GM21390 (cell line): ENCODE data around the gene IRS2.

Source experiments
- ATAC-seq: cut with Tn5 transposase; IDR thresholded peaks from one replicate; pipeline ENCODE4 v1.9.1; 2021; ENCODE audit not compliant: unreplicated experiment

IRS2 gene

DNA sequence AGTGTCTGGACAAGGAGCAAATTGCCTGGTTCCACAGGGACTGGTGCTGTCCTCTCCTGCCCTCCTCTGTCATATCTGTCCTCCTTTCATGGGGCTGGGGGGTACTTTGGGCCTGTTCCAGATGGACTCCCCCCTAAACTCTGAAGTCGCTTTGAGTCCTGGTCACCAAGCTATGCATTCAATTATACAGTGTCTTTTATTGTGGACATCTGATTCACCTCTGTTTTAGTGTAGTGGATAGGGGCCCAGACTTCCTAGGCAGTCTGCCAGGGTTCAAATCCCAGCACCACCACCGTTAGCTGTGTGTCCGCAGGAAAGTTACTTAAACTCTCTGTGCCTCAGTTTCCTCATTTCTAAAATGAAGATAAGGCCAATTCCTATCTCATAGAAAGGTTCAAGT is 21.0 kb upstream of the IRS2 start:
- ATAC-seq: no peak

DNA sequence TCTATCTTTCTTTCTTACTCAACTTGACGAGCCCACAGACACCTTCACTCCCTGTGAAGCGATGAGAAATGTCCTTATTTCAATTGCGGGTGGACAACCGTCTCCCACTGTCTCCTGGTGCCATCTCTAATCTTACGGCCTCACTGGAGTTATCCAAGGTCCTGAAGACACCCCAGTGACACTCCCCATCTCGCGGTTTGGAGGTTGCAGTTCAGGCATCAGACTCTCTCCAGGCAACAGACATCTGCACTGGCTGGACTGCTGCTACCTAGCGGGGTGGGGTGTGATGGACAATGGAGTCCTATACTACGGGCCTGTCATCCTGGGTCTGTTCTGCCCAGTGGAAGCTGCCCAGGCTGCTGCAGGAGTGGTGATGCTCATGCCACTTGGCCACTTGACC is 18.3 kb upstream of the IRS2 start:
- ATAC-seq: no peak

DNA sequence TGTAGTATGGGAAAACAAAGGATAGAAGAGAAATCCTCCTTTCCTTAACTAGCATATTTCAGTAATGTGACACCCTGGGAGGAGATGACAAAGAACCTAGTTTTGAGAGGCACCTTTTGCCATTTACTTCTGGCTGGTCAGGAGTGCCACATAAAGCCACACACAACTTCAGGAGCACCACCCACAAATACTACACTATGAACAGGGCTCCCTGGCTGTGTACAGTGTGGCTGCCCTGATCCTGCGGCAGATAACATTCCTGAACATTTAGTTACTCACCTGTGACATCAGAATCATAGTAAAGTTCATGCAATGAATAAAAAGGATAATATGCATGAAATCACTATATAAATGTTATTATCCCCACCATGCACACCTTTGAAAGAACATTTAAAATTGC is 17.4 kb upstream of the IRS2 start:
- ATAC-seq: no peak

DNA sequence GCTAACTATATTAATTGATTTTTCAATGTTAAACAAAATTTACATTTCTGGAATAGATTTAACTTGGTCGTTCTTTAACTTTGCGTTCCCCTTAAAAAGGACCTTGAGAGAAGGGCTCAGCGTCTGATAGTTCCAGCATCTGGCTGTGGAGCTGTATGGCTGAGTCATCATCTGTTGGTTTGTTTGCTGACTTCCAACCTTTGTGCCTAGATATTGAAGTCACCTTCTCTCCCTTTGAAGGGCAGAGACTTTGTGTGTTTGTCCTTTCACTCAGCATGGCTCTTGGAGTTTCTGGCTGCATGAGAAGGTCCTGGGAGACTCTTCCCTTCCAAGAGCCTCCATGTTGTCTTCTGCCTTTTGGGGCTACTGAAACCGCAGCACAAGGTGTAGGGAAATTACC is 16.6 kb upstream of the IRS2 start:
- ATAC-seq: no peak

DNA sequence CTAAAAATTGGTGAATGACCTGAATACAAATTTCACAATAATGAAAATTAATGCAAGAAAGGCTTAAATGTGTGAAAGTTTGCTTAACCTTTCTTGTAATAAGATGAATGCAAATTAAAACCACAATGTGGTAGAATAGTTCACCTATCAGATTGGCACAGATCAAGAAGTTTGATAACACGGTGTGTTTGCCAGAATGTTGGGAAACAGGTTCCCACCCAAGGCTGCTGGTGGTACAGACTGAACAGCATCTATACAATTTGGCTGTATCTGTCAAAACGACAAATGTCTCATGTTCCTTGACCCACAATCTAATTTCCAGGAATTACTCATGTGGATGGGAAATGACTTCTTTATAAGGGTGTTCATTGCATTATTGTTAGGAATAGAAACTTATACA is 8.6 kb upstream of the IRS2 start:
- no peak for ATAC-seq

DNA sequence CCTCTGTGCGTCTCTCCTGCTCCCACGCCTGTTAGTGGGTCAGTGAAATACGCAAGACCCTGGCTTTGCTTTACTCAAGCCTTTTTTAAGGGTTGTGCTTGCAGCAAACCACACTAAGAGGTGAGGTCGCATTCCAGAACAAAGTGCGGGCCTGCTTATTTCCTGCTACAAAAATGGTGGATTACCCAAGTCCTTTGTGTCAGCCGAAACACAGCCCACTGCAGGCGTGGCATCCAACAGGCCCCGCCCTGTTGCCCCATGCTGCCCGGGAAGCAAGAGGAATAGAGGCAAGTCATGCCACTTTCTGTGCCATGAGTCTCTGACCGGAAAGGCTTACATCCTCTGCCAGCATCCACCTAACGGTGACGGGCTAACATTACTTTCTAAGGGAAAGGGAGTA is 7.7 kb upstream of the IRS2 start:
- ATAC-seq: no peak

DNA sequence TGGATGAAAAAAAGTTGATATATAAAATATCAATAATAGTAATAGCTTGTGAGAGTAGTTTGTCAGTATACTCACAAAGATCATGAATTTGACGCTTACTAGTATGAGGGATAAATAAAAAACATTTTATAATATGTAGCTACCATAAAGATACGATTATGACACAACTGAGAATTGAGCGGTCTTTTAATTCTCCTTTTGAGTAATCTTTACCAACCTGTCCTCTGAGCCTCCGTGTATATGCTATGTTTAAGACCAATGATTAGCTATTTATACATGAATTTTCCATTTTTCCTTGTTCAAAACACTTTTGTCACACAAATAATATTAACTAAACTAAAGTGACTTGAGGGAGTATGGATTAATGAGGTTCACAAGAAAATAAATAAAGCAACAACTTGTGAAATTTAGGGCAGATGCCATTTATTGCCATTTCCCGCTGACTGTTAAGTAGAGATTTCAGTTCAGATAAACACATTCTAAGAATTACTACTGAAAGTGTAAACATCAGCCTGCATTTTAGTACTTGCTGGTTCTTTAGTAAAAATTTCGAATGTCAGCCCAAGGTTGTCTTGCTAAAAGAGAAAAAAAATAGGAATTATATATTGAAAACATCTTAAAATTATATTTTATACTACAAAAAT is 6.2 kb upstream of the IRS2 start:
- ATAC-seq: no peak

DNA sequence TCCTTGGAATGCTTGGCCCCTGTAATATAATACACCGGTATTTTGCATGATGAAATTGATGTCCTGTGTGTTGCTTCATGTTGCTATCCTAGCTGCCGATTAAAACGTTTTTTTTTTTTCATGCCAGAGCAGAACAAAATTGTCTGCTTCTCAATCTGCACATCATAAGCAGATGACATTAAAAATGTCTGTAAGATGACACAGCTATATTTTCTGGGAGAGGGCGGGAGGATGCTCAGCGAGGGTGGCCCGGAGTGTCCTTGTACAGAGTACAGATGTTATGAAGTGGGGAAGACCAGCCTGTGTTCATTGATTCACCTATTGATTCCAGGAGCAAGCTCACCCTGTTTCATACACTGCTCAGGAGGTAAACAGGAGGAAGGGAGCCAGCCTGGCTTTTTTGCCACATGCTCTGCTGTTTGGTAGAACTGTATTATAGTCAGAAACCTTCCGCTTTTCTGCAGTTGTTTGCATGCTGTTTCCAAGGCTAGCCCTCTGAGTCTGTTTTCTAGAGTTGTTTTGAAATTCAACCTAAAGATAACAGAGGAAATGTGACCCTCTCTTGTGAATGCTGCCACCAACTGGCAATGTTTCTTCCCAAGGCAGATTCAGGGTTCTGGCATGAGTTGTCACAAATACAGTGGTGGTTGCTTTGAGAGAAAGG is 4.7 kb upstream of the IRS2 start:
- no peak for ATAC-seq

DNA sequence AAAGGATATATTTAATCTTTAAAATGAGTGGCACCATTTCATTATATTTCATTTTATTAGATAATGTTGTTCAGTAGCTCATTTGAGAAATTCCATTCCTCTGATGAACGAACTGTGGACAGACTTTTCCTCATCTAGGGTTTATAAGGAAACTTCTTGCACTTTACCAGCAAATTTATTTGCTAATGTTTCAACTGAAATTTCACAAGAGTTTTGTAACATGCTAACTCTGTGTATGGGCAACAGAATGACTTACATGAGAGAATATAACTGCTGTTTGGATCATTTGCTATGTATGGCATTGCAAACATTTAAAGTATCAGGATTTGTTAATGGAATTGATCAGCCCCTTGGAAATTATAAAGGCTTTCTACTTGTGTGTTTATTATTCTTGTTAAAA is 3.7 kb upstream of the IRS2 start:
- no peak for ATAC-seq

DNA sequence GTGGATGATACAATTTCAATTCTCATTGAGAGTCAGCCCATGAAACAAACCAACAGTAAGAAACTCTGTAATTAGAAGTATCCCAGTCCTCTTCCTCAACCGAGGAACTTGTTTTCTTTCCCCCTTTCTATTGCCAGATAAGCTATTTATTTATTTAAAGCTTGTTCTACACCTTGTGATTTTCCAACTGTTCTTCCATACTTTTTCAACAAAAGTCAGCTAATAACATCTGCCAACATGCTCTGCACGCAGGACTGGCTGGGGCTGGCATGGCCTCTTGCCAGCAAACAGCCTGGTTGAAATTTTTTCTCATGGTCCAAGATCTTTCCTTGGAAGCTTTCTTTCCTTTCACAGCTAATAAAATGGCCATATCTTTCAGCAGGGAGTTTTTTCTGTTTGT is 2.9 kb upstream of the IRS2 start:
- ATAC-seq: no peak

DNA sequence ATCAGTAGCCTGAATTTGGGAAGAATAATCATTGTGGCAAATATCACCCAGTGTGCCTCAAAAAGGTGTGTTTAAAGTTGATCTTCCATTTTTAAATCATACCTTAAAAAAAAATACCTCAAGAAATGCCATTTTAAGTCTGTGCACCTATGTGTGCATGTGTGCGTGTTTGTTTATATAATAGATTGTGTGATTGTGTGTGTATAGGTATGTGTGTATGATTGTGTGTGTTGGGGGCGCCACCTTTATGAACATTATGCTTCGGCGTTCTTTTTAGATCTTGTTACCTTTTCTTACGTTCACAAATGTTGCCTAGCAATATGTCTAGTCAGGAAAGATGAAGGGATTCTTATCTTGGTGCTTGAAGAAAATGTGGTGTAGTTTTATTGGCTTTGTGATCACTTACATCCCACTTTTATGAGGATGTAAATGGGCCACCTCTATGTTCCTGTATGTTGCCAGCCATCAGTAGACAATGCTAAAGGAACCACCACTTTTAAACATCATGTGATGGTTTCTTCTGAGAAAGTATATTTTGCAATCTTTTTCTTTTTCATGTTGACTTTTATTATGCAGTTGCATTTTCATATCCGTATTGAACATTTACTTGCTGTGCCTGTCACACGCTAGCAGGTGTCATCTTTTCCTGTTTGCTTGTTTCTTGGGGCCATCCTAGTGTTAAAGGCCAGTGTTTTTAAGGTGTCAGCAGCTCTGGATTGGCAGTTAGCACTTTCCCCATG is 2.2 kb upstream of the IRS2 start:
- no peak for ATAC-seq

DNA sequence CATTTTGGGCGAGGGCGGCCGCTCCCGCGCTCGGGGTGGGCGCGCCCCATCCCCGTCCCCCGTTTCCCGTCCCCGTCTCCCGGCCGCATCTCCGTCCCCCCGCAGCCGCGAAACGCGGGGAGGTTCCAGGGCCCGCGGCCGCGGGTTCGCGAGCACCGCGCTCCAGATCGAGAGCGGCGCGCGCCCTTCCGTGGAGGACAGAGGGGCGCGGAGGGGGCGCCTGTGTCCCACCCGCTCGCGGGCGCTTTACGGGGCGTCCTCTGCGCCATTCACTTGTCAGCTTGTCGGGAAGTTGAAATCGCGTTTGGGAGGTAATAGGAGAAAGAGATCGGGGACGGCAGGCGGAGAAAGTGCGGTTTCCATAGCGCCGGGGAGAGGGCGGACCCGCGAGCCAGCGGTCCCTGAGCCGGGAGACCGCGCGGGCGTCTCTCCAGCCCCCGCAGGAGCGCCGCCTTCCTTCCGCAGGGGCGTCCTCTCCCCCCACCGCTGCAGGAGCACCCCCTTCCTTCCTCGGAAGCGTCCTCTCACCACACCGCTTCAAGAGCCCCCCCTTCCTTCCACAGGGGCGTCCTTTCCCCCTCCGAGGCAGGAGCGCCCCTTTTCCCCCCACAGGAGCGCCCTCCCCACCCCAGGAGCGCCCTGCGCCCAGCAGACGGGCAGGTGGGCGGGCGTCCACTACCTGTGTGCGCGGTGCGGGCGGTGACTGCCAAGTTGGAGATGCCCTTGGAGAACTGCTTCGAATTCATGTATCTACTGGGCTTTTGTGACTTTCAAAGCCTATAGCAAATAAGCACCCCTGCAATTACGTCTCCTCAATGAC is 962 bp upstream of the IRS2 start:
- peak; percentile 4 for ATAC-seq

DNA sequence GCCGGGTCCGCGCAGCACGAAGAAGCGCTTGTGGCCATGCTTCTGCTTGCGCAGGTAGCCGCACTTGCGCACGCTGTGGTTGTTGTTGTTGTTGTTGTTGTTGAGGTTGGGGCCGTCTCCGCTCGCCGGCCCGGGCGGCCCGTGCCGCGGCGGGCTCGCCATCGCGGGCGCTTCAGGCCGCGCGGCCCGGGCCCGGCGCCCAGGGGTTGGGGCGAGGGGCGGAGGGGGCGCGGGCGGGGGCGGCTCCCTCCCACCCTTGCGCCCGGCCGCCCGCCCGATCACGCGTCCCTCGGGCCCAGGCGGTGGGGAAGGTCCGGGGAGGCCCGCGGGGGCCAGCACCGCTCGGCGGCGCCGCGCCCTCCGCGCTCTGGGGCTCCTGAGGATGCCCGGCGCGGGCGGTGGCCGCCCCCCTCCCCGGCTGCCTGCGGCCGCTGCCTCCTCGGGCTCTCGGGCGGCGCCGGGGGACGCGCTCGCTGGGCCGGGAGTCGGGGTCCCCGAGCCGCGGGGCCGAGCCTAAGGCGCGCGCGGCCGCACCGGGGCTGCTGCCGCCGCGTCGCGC is 412 bp downstream of the IRS2 start:
- peak; percentile 10 for ATAC-seq

DNA sequence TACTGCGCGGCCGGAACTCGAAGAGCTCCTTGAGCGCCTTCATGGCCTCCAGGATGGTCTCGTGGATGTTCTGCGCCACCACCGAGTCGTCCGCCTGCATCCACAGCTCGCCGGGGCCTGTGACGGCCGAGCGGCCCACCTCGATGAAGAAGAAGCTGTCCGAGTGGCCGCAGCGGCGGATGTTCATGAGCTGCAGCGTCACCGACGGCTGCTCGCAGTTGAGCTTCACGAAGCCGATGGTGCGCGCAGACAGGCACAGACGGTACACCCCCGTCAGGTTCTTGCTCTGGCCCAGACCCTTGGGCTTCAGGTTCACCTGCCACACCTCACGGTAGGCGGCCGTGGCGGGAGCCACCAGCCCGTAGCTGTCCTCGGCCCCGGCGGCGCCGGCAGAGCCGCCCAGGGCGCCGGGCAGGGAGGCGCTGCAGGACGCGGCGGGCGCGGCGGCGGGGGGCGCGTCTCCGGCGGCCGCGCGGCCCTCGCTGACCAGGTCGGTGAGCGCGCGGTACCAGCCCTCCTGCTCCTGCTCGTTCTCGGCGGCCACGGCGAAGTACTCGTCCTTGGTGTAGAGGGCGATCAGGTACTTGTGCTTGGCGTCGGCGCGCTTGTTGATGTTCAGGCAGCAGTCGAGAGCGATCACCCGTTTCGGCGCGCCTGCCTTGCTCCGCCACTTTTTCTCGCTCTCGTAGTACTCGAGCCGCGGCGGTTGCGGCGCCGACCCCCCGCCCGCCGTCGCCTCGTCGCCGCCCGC is 1.1 kb downstream of the IRS2 start:
- no peak for ATAC-seq

DNA sequence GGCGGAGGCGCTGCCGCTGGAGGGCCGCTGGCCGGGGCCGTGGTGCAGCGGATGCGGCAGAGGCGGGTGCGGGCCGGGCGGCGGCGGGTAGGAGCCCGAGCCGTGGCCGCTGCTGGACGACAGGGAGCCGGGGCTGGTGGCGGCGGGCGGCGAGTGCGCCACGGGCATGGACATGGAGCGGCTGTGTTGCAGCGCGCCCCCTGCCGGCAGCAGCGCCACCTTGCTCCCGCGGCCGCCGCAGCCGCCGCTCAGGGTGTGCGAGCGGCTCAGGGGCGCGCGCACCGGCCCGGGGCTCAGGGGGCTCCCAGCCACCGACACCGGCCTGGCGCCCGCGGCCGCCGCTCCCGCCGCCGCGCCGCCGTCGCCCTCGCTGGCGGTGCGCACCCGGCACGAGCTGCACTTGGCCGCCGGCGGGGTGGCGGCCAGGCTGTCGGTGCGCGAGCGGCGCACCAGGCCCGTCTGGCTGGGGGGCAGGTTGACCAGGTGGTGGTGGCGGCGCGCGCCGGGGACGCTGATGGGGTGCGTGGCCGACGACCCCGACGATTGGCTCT is 1.7 kb downstream of the IRS2 start:
- ATAC-seq: no peak

DNA sequence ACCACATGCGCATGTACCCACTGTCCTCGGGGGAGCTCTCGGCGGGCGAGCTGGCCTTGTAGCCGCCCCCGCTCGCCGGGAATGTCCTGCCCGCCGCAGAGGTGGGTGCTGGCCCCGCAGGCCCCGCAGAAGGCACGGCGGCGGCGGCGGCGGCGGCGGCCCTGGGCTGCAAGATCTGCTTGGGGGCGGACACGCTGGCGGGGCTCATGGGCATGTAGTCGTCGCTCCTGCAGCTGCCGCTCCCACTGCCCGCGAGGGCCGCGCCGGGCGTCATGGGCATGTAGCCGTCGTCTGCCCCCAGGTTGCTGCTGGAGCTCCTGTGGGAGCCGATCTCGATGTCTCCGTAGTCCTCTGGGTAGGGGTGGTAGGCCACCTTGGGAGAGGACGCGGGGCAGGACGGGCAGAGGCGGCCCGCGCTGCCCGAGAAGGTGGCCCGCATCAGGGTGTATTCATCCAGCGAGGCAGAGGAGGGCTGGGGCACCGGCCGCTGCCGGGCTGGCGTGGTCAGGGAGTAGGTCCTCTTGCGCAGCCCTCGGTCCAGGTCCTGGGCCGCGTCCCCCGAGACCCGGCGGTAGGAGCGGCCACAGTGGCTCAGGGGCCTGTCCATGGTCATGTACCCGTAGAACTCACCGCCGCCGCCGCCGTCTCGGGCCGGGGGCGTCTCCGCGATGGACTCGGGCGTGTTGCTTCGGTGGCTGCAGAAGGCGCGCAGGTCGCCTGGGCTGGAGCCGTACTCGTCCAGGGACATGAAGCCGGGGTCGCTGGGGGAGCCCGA is 2.4 kb downstream of the IRS2 start:
- no peak for ATAC-seq

DNA sequence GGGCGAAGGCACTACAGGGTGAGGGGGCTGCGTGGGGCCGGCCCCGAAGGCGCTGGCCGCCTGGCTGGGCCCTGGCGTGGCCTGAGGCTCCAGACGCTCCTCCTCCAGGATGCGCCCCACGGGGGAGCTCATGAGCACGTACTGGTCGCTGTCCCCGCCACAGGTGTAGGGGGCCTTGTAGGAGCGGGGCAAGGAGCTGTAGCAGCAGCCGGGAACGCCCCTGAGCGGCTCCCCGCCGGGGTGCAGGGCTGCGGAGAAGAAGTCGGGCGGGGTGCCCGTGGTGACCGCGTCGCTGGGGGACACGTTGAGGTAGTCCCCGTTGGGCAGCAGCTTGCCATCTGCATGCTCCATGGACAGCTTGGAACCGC is 3.0 kb downstream of the IRS2 start:
- ATAC-seq: no peak

DNA sequence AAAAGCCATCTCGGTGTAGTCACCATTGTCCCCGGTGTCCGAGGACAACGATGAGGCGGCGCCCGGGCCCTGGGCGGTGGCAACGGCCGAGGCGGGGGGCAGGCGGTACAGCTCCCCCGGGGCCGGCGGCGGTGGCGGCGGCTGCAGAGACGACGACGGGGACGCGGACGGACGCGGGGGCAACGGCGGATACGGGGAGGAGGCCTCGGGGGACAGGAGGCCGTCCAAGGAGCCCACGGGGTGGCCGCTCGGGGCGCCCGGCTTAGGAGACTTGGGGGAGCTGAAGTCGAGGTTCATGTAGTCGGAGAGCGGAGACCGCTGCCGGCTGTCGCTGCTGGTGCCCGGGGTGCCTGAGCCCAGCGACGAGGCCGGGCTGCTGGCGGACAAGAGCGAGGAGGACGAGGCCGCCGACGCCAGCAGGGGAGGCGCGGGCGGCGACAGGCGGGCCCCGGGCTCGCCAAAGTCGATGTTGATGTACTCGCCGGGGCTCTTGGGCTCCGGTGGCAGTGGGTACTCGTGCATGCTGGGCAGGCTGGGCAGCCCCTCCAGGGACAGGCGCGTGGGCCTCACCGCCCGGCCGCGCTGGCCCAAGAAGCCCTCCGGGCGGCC is 3.5 kb downstream of the IRS2 start:
- ATAC-seq: no peak
